Hematopoietic multipotent progenitor cell treated with erythropoietin and hydrocortisone succinate and interleukin-3 and kit ligand, for 17 days (in vitro differentiated cells): Measurements from ENCODE around the gene TXNDC9.
"Not testable (repeated sequence)": the region's sequence is repeated elsewhere in the genome, so short reads cannot be mapped to it uniquely, and the experiment has no call there.

Experiments
- DNase-seq: peaks from one replicate; pipeline ENCODE4 v3.0.0-alpha.2; 2015; ENCODE audit warnings: low spot score

Gene TXNDC9

GRCh38 chr2:99325384-99325783 lies 10.7 kb downstream of the TXNDC9 start:
- DNase-seq: no peak

GRCh38 chr2:99317873-99318200 lies 18.3 kb downstream of the TXNDC9 start:
- not testable (repeated sequence) for DNase-seq

DNA sequence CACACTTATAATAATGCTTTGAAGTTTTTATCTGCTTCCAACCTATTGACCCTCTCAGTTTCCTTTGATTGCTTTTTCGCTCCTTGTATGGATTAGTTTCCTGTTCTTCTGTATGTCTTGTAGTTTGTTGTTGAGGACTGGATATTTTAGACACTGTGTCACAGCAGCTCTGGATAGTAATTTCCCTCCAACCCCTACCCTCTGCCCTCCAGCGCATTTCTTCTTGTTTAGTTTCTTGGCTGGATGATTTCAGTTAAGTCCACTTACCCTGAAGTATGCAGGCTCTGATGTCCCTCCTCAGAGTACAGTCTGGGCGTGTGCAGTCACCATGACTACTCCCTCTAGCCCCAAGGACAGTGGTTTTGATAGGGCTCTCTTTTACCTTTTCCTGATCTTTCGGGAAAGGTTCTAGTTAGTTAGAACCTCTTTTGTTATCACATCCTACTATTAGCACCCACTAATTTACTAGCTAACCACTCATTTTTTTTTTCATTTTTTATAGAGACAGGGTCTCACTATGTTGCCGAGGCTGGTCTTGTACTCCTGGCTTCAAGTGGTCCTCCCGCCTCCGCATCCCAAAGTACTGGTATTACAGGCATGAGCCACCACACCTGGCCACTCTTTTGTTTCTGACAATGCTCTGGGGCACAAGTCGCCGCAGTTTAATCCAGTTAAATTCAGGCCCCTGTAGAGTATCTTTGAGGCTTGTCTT lies 18.8 kb downstream of the TXNDC9 start:
- DNase-seq: no peak

GRCh38 chr2:99301097-99301496 lies 35.0 kb downstream of the TXNDC9 start, which contains the start of gene LYG1:
TSS of gene LYG1 (minus strand) at chr2:99301197. CDS start at chr2:99295670, 5,527 bp downstream.
- DNase-seq: not testable (repeated sequence)

DNA sequence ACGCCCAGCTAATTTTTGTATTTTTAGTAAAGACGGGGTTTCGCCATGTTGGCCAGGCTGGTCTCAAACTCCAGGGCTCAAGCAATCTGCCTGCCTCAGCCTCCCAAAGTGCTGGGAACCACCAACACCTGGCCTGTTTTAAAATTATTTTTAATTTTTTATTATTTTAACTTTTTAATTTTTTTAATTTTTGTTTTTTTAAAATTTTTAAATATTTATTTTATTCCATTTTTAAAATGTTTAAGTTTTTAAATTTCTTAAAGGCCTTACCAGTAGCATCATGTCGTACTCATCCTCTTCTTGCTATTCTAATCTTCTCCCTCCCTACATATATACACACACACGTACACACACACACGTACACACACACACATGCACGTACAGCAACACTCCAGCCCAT lies 36.6 kb downstream of the TXNDC9 start:
- no peak for DNase-seq

- no peak for DNase-seq
Observed at GRCh38 chr2:99297994-99298393, 38.1 kb downstream of the TXNDC9 start.

- no peak for DNase-seq
Observed at GRCh38 chr2:99285526-99285925, 50.6 kb downstream of the TXNDC9 start.

GRCh38 chr2:99279969-99280695 lies 56.0 kb downstream of the TXNDC9 start:
- DNase-seq: no peak

DNA sequence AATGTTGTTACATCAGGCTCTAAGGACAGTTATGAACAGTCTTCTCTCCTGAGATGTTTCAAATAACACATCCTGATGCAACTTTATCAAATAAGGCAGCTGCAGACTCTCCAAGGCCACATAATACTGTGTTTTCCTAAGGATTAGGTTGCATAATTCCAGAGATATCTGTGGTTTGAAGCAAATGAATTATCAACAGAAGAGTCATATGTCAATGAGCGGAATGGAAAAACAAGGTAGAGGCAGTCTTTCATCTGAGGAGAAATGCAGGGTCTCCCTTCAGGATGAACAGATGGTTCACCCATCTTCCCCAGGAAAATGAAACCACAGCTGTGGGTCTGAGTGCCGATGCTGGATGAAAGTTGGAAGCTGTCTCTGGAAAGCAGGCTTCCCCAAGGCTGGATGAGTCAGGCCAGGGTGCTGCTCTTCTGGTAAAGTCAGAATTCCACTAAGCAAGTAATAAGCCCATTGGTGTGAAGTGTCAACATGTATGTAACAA lies 57.3 kb downstream of the TXNDC9 start:
- no peak for DNase-seq

DNA sequence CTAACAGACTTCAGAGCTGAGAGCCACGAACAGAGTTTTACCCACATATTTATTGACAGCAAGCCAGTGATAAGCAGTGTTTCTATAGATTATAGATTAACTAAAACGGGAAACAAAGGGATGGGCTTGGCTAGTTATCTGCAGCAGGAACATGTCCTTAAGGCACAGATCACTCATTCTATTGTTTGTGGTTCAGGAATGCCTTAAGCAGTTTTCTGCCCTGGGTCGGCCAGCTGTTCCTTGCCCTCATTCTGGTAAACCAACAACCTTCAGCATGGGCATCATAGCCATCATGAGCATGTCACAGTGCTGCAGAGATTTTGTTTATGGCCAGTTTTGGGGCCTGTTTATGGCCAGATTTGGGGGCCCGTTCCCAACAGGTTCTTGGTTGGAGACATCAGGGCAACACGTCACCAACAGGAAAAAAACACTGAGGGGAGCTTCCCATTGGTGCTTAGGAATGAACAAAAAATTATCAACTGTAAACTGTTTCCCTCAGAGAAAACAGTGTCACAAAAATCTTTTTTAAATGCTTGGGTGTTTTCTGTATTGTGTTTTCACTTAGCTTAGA lies 57.9 kb downstream of the TXNDC9 start:
- not testable (repeated sequence) for DNase-seq

DNA sequence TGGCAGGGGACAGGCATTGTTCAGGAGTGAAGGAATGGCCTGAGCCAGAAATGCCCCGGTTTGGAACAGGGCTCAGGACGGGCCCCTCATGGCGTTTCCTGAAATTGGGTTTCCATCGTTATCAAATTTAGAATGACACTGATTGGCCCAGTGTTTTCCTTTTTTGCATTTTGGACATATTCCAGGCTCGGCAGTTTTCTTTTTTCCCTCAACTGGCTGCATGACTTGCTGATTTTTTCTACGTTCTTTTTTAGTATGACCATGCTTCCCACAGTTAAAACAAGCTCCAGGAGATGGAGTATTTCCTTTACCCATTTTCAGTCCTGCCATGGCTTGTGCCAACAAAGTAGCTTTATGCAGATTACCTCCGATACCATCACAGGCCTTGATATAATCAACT lies 60.3 kb downstream of the TXNDC9 start:
- DNase-seq: no peak
